Fibroblast of lung (primary cell): ENCODE results near the gene NCK2. TPM values are rescaled to one million over a fixed set of nuclear protein-coding genes. Genes with fewer than 3 reads are reported as not detected.

ENCODE experiments used
- DNase-seq, 2 donors: peaks; one replicate each; pipeline versions ENCODE4 v3.0.0 to v3.0.0-alpha.2; 2010; ENCODE audit warnings: low read depth in 2 of 2
- H2AFZ ChIP-seq: 2 replicates; pipeline ENCODE4 v1.5.1; 2012; ENCODE audit warnings: low read length, control low read depth, inconsistent platforms
- H3K27ac ChIP-seq: 2 replicates; pipeline ENCODE4 v1.5.1; 2011; ENCODE audit warnings: low read length, control low read depth; ENCODE audit not compliant: insufficient read depth
- H3K27me3 ChIP-seq: 2 replicates; pipeline ENCODE4 v1.5.1; 2011; ENCODE audit warnings: mild to moderate bottlenecking, low read length; ENCODE audit not compliant: control insufficient read depth, insufficient read depth
- H3K36me3 ChIP-seq: 2 replicates; pipeline ENCODE4 v1.5.1; 2011; ENCODE audit warnings: low read length; ENCODE audit not compliant: control insufficient read depth, insufficient read depth
- H3K4me1 ChIP-seq: 2 replicates; pipeline ENCODE4 v1.5.1; 2011; ENCODE audit warnings: low read length; ENCODE audit not compliant: control insufficient read depth, insufficient read depth; ENCODE audit errors: extremely low read depth
- H3K4me2 ChIP-seq: 2 replicates; pipeline ENCODE4 v1.5.1; 2011; ENCODE audit warnings: low read length, control low read depth; ENCODE audit not compliant: insufficient read depth; ENCODE audit errors: extremely low read depth
- H3K4me3 ChIP-seq, 4 experiments: fragments of 200-600 bp in 1 of 4; sonication (generic) in 1 of 4; replicated peaks in 1 of 4; 2 replicates each; pipeline ENCODE4 v1.5.1; 2011 to 2016; ENCODE audit warnings: low read length in 4 of 4, low read depth in 3 of 4, mild to moderate bottlenecking in 3 of 4, control low read depth in 2 of 4, inconsistent platforms in 1 of 4, mixed read lengths in 1 of 4; ENCODE audit not compliant: insufficient read depth in 1 of 4; ENCODE audit errors: control extremely low read depth in 1 of 4
- H3K79me2 ChIP-seq: 2 replicates; pipeline ENCODE4 v1.5.1; 2012; ENCODE audit warnings: mild to moderate bottlenecking, low read length, inconsistent platforms; ENCODE audit not compliant: control insufficient read depth, insufficient read depth
- H3K9ac ChIP-seq: 2 replicates; pipeline ENCODE4 v1.5.1; 2011; ENCODE audit warnings: mild to moderate bottlenecking, low read length, control low read depth; ENCODE audit not compliant: insufficient read depth
- H3K9me3 ChIP-seq: 2 replicates; pipeline ENCODE4 v1.5.1; 2012; ENCODE audit warnings: low read depth, low read length; ENCODE audit not compliant: control insufficient read depth, insufficient read depth
- H4K20me1 ChIP-seq: 2 replicates; pipeline ENCODE4 v1.5.1; 2011; ENCODE audit warnings: low read length; ENCODE audit not compliant: control insufficient read depth, insufficient read depth; ENCODE audit errors: extremely low read depth
- EZH2 ChIP-seq: IDR thresholded peaks from 2 replicates; pipeline ENCODE4 v1.5.1; 2012; ENCODE audit warnings: low read length, control low read depth, mild to moderate bottlenecking; ENCODE audit errors: missing control alignments
- polyA plus RNA-seq, 2 donors: library from polyadenylated mRNA; depleted of rRNA in 1 of 2; stranded (reverse) in 1 of 2; unstranded in 1 of 2; fragments of >200 nt; gene quantifications; 2 replicates each; pipeline ENCODE4 v1.2.1, GENCODE V29; 2011 to 2012; ENCODE audit warnings: missing spikeins in 1 of 2
- total RNA-seq: library from RNA; depleted of rRNA; stranded (reverse); fragments of >200 nt; gene quantifications from 2 replicates; pipeline ENCODE4 v1.2.1, GENCODE V29; 2014
- TF ChIP-seq, protein P1 (sequence below), 2 donors: IDR thresholded peaks in 1 of 2; conservative IDR thresholded peaks in 1 of 2; 1 replicate in 1 of 2; 2 replicates in 1 of 2; pipeline ENCODE4 v1.5.1; 2011 to 2012; ENCODE audit warnings: low read length in 2 of 2, control low read depth in 1 of 2, inconsistent platforms in 1 of 2, low read depth in 1 of 2, mild to moderate bottlenecking in 1 of 2

Gene NCK2
- total and polyA plus RNA-seq, 2 donors (not counting 1 experiment from before 2014, with no cell fraction given) = 25.4 to 51.3 TPM

DNA sequence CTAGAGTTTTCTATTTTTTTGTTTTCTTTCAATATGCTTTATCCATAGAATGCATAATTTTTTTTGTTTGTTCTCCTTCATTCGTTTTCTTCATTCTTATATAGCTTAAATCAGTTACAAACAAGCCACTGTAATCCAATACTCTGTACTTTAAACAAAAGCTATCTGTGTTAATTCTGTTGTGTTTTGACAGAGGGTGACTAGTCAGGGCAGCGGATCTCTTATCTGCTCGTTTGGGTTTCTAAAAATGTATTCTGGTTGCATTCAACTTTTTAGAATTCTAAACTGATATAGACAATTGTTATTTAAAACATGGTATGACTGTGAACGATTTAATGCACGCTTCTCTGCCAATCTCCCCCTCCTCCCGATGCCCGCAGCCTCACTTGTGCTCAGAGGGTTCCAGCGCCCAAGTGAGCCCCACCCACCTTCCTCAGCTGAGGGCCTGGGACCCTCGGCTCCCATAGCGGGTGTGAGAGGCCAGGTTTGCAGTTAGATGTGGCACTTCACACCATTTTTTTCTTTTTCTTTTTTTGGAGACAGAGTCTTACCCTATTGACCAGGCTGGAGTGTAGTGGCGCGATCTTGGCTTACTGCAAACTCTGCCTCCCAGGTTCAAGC is 44.1 kb downstream of the NCK2 start:
- peaks cover 27% of the 10 kb centered on the region for H3K4me1 ChIP-seq
- no peak for TF ChIP-seq EZH2
- TF ChIP-seq, protein P1, sequence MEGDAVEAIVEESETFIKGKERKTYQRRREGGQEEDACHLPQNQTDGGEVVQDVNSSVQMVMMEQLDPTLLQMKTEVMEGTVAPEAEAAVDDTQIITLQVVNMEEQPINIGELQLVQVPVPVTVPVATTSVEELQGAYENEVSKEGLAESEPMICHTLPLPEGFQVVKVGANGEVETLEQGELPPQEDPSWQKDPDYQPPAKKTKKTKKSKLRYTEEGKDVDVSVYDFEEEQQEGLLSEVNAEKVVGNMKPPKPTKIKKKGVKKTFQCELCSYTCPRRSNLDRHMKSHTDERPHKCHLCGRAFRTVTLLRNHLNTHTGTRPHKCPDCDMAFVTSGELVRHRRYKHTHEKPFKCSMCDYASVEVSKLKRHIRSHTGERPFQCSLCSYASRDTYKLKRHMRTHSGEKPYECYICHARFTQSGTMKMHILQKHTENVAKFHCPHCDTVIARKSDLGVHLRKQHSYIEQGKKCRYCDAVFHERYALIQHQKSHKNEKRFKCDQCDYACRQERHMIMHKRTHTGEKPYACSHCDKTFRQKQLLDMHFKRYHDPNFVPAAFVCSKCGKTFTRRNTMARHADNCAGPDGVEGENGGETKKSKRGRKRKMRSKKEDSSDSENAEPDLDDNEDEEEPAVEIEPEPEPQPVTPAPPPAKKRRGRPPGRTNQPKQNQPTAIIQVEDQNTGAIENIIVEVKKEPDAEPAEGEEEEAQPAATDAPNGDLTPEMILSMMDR (conservative IDR thresholded peaks at IDR 0.05 in 1 of 2, IDR thresholded peaks at IDR 0.05 in 1 of 2; ENCODE audit: low read depth in 1 of 2, low read length in 2 of 2) = no peak
- no peaks in the 10 kb centered on the region for H3K36me3 ChIP-seq
- H3K79me2 ChIP-seq = peaks cover 25% of the 10 kb centered on the region
- H3K27me3 ChIP-seq = no peaks in the 10 kb centered on the region
- H3K9ac ChIP-seq = no peak overlapping the region
- no peak overlapping the region for H2AFZ ChIP-seq
- H4K20me1 ChIP-seq = no peaks in the 10 kb centered on the region
- H3K4me2 ChIP-seq = no peak overlapping the region
- peak; percentile 9 to 59 for DNase-seq
- H3K27ac ChIP-seq = no peak overlapping the region
- no peak overlapping the region for H3K4me3 ChIP-seq
- no peaks in the 10 kb centered on the region for H3K9me3 ChIP-seq

DNA sequence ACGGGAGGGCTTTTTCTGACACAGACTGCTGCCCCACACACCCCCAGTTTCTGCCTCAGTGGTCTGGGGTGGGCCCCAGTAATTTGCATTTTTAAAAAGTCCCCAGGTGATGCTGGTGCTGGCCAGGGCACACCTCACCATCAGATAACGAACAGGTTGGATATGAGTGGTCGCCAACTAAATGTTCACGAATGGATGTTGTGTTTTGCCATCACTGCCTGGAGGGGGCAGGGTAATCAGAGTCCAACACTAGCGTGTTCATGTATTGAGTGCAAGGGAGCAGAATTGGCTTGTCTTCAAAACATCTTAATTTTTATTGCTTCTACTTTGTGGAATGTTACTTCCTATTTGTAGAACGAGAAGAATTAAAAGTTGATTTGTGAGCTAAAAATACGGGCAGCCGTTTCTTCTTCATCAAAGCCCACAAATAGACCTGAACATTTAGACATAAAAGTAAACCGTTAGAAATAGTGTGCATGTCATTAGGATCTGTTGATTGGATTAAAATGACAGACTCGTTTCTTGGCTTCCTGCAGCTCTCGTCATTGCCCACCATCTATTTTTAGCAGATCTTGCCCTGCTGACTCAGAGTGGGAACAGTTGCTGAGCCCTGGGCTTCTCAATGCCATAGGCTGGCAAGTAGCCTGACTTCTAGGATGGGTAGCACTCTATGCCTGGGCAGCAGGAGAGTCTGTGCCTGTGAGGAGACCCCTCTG is 45.2 kb downstream of the NCK2 start:
- peaks cover 25% of the 10 kb centered on the region for H3K79me2 ChIP-seq
- peak; percentile 67 to 77 for DNase-seq
- peak overlapping the region; percentile 21 for H3K4me2 ChIP-seq
- no peak overlapping the region for H3K4me3 ChIP-seq
- H3K36me3 ChIP-seq = no peaks in the 10 kb centered on the region
- peak overlapping the region; percentile 61 for H3K27ac ChIP-seq
- no peak overlapping the region for H3K9ac ChIP-seq
- no peaks in the 10 kb centered on the region for H3K27me3 ChIP-seq
- H3K9me3 ChIP-seq = no peaks in the 10 kb centered on the region
- peaks cover 23% of the 10 kb centered on the region for H3K4me1 ChIP-seq
- H4K20me1 ChIP-seq = no peaks in the 10 kb centered on the region
- H2AFZ ChIP-seq = no peak overlapping the region
- TF ChIP-seq, protein P1 (conservative IDR thresholded peaks at IDR 0.05 in 1 of 2, IDR thresholded peaks at IDR 0.05 in 1 of 2; ENCODE audit: low read depth in 1 of 2, low read length in 2 of 2) = peak in 1 of 2 donors; percentile 21
- no peak for TF ChIP-seq EZH2

DNA sequence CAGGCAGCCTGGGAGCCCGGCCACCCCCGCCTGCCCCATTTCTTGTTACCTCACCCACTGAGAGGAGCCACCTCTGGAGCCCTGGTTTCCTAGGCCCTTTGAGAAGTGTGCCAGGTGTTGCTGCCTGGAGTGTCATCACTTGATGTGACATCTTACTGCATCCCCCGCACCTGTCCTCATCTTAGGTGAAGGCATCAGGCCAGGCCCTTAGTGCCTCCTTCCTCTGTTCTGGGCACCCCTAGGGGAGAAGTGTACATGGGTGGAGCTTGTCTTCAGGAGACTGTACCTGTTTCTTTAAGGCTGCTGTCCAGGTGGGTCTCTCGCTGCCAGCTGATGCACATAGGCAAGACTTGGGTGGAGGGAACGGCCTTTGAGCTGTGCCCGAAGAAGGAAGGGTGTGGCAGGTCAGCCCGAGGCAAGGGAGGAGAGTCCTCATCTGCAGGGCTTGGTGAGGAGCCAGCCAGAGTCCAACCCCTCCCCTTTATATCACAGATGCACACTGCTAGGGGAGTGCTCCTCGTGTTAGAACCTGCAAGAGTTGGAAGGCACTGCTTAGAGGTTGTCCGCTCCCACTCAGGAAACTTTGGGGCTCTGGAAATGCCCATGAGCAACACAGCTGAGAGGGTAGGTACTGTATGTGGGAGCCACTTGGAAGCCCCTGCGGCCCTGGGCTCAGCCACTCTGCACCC is 45.9 kb downstream of the NCK2 start:
- Histone ChIP-seq H3K9me3 (no peaks in the 10 kb centered on the region), H4K20me1 (no peaks in the 10 kb centered on the region), H3K27me3 (no peaks in the 10 kb centered on the region), H3K4me2 (peak overlapping the region; percentile 21), H3K4me3 (no peak overlapping the region), H2AFZ (no peak overlapping the region), H3K9ac (no peak overlapping the region), H3K79me2 (peaks cover 25% of the 10 kb centered on the region), H3K4me1 (peaks cover 27% of the 10 kb centered on the region), H3K27ac (peak overlapping the region; percentile 61), H3K36me3 (no peaks in the 10 kb centered on the region)
- no peak for DNase-seq
- TF ChIP-seq, protein P1 (conservative IDR thresholded peaks at IDR 0.05 in 1 of 2, IDR thresholded peaks at IDR 0.05 in 1 of 2; ENCODE audit: low read depth in 1 of 2, low read length in 2 of 2) = no peak
